8988T (cell line): Measurements from ENCODE around the gene PNN.
"Not testable (repeated sequence)": the region's sequence is repeated elsewhere in the genome, so short reads cannot be mapped to it uniquely, and the experiment has no call there.

Experiments used
- DNase-seq: peaks from one replicate; pipeline ENCODE4 v3.0.0; 2011

Gene PNN

DNA sequence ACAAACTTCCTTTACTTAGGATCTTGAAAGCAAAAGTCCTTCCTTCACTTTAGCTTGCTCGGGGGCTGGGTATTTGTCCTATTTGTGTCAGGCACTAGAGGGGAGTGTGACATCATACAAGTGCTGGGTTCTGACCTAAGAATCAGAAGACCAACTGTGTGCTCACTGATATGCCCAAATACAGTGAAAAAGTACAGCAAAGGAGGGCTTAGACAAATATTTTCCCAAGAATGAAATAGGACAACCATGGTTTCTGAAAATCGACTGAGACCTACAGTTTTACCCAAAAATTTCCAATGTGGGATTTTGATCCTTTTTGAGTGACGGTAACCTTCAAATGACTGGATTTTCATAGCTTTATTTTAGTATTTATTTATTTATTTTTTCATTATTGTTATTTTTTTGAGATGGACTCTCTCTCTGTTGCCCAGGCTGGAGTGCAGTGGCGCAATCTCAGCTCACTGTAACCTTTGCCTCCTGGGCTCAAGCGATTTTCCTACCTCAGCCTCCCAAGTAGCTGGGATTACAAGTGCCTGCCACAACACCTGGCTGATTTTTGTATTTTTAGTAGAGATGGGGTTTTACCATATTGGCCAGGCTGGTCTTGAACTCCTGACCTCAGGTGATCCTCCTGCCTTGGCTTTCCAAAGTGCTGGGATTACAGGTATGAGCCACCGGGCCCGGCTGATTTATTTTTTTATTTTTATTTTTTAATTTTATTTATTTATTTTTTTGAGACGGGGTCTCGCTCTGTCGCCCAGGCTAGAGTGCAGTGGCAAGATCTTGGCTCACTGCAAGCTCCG is 56.9 kb downstream of the PNN start:
- not testable (repeated sequence) for DNase-seq
